IMR-90 (cell line): ENCODE results near the gene TNFAIP8L1. TPM values are rescaled to one million over a fixed set of nuclear protein-coding genes. Genes with fewer than 3 reads are reported as not detected.

Experiments
- ATAC-seq: fragments of 200-7000 bp; cut with Tn5 transposase; 2 replicates; pipeline ENCODE4 v1.9.1; 2020; ENCODE audit warnings: low read depth, mild to moderate bottlenecking, moderate library complexity
- BruUV-seq: library from RNA; stranded (reverse); fragments of 400-500 nt; replicated peaks from 2 replicates; lab custom pipeline; 2021; lab: Mats Ljungman, UMichigan
- CTCF ChIA-PET: fragments of 300-600 bp; formaldehyde crosslinking; extraction: SDS; loops from one replicate; lab custom pipeline; 2021; ENCODE audit warnings: antibody characterized with exemption; lab: Yijun Ruan, JAX
- POLR2A ChIA-PET: fragments of 300-600 bp; sonication (Branson Sonifier 250); formaldehyde crosslinking; loops from one replicate; lab custom pipeline; 2022; ENCODE audit warnings: antibody characterized with exemption; ENCODE audit not compliant: unreplicated experiment; lab: Charles Lee
- DNase-seq: peaks from one replicate; pipeline ENCODE4 v3.0.0; 2013
- H2AFZ ChIP-seq: replicated peaks from 2 replicates; pipeline ENCODE3; 2013; ENCODE audit warnings: low read length, mild to moderate bottlenecking; ENCODE audit not compliant: poor library complexity
- H2AK5ac ChIP-seq: 2 replicates; pipeline ENCODE4 v1.6.1; 2013; ENCODE audit warnings: low read depth, low read length, inconsistent platforms
- H2AK9ac ChIP-seq: replicated peaks from 2 replicates; pipeline ENCODE3; 2013; ENCODE audit warnings: mild to moderate bottlenecking, low read depth, low read length, moderate library complexity; ENCODE audit not compliant: poor library complexity
- H2BK120ac ChIP-seq: 2 replicates; pipeline ENCODE4 v1.6.1; 2013; ENCODE audit warnings: low read depth, low read length, inconsistent platforms
- H2BK15ac ChIP-seq: 3 replicates; pipeline ENCODE4 v1.6.1; 2013; ENCODE audit warnings: low read depth, low read length, inconsistent platforms
- H2BK20ac ChIP-seq: 2 replicates; pipeline ENCODE4 v1.6.1; 2013; ENCODE audit warnings: low read depth, mild to moderate bottlenecking, inconsistent platforms, low read length, moderate library complexity
- H2BK5ac ChIP-seq: 2 replicates; pipeline ENCODE4 v1.6.1; 2013; ENCODE audit warnings: mild to moderate bottlenecking, low read depth, low read length, inconsistent platforms; ENCODE audit not compliant: poor library complexity, severe bottlenecking
- H3K14ac ChIP-seq: replicated peaks from 2 replicates; pipeline ENCODE4 v1.6.1; 2013; ENCODE audit warnings: low read depth, low read length, inconsistent platforms
- H3K18ac ChIP-seq: 2 replicates; pipeline ENCODE4 v1.6.1; 2013; ENCODE audit warnings: low read depth, low read length, control low read depth
- H3K23ac ChIP-seq: 2 replicates; pipeline ENCODE4 v1.6.1; 2013; ENCODE audit warnings: low read depth, low read length, inconsistent platforms
- H3K27ac ChIP-seq: 2 replicates; pipeline ENCODE4 v1.5.1; 2013; ENCODE audit warnings: mild to moderate bottlenecking, control low read depth, low read length; ENCODE audit not compliant: insufficient read depth
- H3K27me3 ChIP-seq: 2 replicates; pipeline ENCODE4 v1.6.1; 2013; ENCODE audit warnings: low read length; ENCODE audit not compliant: control insufficient read depth, insufficient read depth
- H3K36me3 ChIP-seq: 2 replicates; pipeline ENCODE4 v1.6.1; 2013; ENCODE audit warnings: low read length, mixed read lengths; ENCODE audit not compliant: control insufficient read depth, insufficient read depth
- H3K4ac ChIP-seq: 2 replicates; pipeline ENCODE4 v1.6.1; 2013; ENCODE audit warnings: low read depth, low read length, inconsistent platforms
- H3K4me1 ChIP-seq: 2 replicates; pipeline ENCODE4 v1.6.1; 2013; ENCODE audit warnings: low read length, mixed read lengths; ENCODE audit not compliant: control insufficient read depth, insufficient read depth
- H3K4me2 ChIP-seq: 2 replicates; pipeline ENCODE4 v1.6.1; 2013; ENCODE audit warnings: low read depth, mild to moderate bottlenecking, control low read depth, low read length, moderate library complexity
- H3K4me3 ChIP-seq: 2 replicates; pipeline ENCODE4 v1.5.1; 2013; ENCODE audit warnings: low read depth, mild to moderate bottlenecking, control low read depth, low read length, moderate library complexity; ENCODE audit not compliant: insufficient read depth
- H3K56ac ChIP-seq: 2 replicates; pipeline ENCODE4 v1.6.1; 2013; ENCODE audit warnings: low read length, inconsistent platforms; ENCODE audit not compliant: insufficient read depth; ENCODE audit errors: extremely low read depth
- H3K79me1 ChIP-seq, 2 experiments: 2 replicates each; pipeline ENCODE4 v1.6.1; 2013; ENCODE audit warnings: low read length in 2 of 2, inconsistent platforms in 1 of 2, low read depth in 1 of 2
- H3K9ac ChIP-seq: 2 replicates; pipeline ENCODE4 v1.6.1; 2013; ENCODE audit warnings: low read depth, low read length, control low read depth
- H3K9me1 ChIP-seq: 2 replicates; pipeline ENCODE4 v1.6.1; 2013; ENCODE audit warnings: low read length, inconsistent platforms; ENCODE audit not compliant: insufficient read depth
- H3K9me3 ChIP-seq: 2 replicates; pipeline ENCODE4 v1.6.1; 2013; ENCODE audit warnings: low read length; ENCODE audit not compliant: control insufficient read depth, insufficient read depth
- H4K20me1 ChIP-seq: 2 replicates; pipeline ENCODE4 v1.6.1; 2013; ENCODE audit warnings: low read length, inconsistent platforms; ENCODE audit not compliant: insufficient read depth
- H4K5ac ChIP-seq: 2 replicates; pipeline ENCODE4 v1.6.1; 2013; ENCODE audit warnings: mild to moderate bottlenecking, low read depth, low read length, control low read depth
- H4K8ac ChIP-seq, 2 experiments: 2 replicates each; pipeline ENCODE4 v1.6.1; 2013; ENCODE audit warnings: low read depth in 2 of 2, low read length in 2 of 2, control low read depth in 1 of 2, inconsistent platforms in 1 of 2
- H4K91ac ChIP-seq: 2 replicates; pipeline ENCODE4 v1.6.1; 2013; ENCODE audit warnings: low read depth, low read length, inconsistent platforms; ENCODE audit not compliant: insufficient read depth
- BHLHE40 ChIP-seq: fragments of 150-350 bp; IDR thresholded peaks from 2 replicates; pipeline ENCODE4 v1.6.1; 2016; ENCODE audit warnings: mild to moderate bottlenecking, low read depth, low read length
- CEBPB ChIP-seq: IDR thresholded peaks from 2 replicates; pipeline ENCODE4 v1.6.1; 2012; ENCODE audit warnings: low read depth, low read length, improper control_type of control experiment
- CHD1 ChIP-seq: IDR thresholded peaks from 2 replicates; pipeline ENCODE4 v1.6.1; 2012; ENCODE audit warnings: low read depth, low read length, improper control_type of control experiment
- CTCF ChIP-seq: conservative IDR thresholded peaks from 2 replicates; pipeline ENCODE4 v1.5.1; 2012; ENCODE audit warnings: mild to moderate bottlenecking, low read depth, low read length, improper control_type of control experiment
- ELK1 ChIP-seq: fragments of 150-350 bp; IDR thresholded peaks from 2 replicates; pipeline ENCODE4 v1.6.1; 2016; ENCODE audit warnings: low read depth, mild to moderate bottlenecking, low read length, moderate library complexity, borderline replicate concordance
- FOS ChIP-seq: fragments of 150-350 bp; IDR thresholded peaks from 2 replicates; pipeline ENCODE4 v1.6.1; 2016; ENCODE audit warnings: low read depth, low read length
- MAZ ChIP-seq: IDR thresholded peaks from 2 replicates; pipeline ENCODE4 v1.6.1; 2012; ENCODE audit warnings: low read depth, mild to moderate bottlenecking, low read length, improper control_type of control experiment, moderate library complexity, borderline replicate concordance
- MXI1 ChIP-seq: IDR thresholded peaks from 2 replicates; pipeline ENCODE4 v1.6.1; 2012; ENCODE audit warnings: low read depth, mild to moderate bottlenecking, low read length, moderate library complexity, borderline replicate concordance
- NFE2L2 ChIP-seq: fragments of 150-350 bp; IDR thresholded peaks from 2 replicates; pipeline ENCODE4 v1.6.1; 2016; ENCODE audit warnings: low read depth, mild to moderate bottlenecking, low read length
- POLR2A ChIP-seq: IDR thresholded peaks from 2 replicates; pipeline ENCODE4 v1.6.1; 2012; ENCODE audit warnings: mild to moderate bottlenecking, low read depth, low read length
- RAD21 ChIP-seq: IDR thresholded peaks from 2 replicates; pipeline ENCODE4 v1.6.1; 2012; ENCODE audit warnings: low read length, improper control_type of control experiment
- RCOR1 ChIP-seq: IDR thresholded peaks from 2 replicates; pipeline ENCODE4 v1.6.1; 2012; ENCODE audit warnings: mild to moderate bottlenecking, low read length, improper control_type of control experiment; ENCODE audit not compliant: insufficient replicate concordance
- RFX5 ChIP-seq: IDR thresholded peaks from 2 replicates; pipeline ENCODE4 v1.8.0; 2012; ENCODE audit warnings: low read depth, mild to moderate bottlenecking, low read length, moderate library complexity
- SMC3 ChIP-seq: fragments of 150-350 bp; IDR thresholded peaks from 2 replicates; pipeline ENCODE4 v1.6.1; 2016; ENCODE audit warnings: low read depth, mild to moderate bottlenecking, antibody characterized with exemption, low read length, moderate library complexity
- USF2 ChIP-seq: fragments of 150-350 bp; IDR thresholded peaks from 2 replicates; pipeline ENCODE4 v1.6.1; 2017; ENCODE audit warnings: mild to moderate bottlenecking, antibody characterized with exemption, low read length, low read depth
- WGBS, 2 experiments: methylation state at CpG; one replicate each; pipeline versions ENCODE4 v1.1.5 to v1.1.7; 2013; ENCODE audit warnings: missing lambda C conversion rate in 2 of 2; ENCODE audit not compliant: insufficient read length in 1 of 2; ENCODE audit errors: extremely low coverage in 2 of 2; 5-methylcytosine and 5-hydroxymethylcytosine counted together
- dilution Hi-C: fragments of 300-500 bp; cut with HindIII; formaldehyde crosslinking; loops from one replicate; pipeline ENCODE4 v1.14.3; 2018; ENCODE audit warnings: low sequenced_read_pairs; ENCODE audit not compliant: unreplicated experiment
- in situ Hi-C: fragments of 300-500 bp; cut with MboI; formaldehyde crosslinking; loops from 3 replicates; pipeline ENCODE4 v1.14.3; 2019; ENCODE audit warnings: low sequenced_read_pairs, inconsistent platforms, mixed read lengths
- intact Hi-C: fragments of 100-400 bp; cut with micrococcal nuclease; formaldehyde crosslinking; loops from 2 replicates; pipeline ENCODE4 v1.10.0; 2022
- polyA plus RNA-seq, 3 experiments: library from polyadenylated mRNA; depleted of rRNA; stranded (reverse); fragments of >200 nt; gene quantifications; 2 replicates each; pipeline ENCODE4 v1.2.3, GENCODE V29; 2012; ENCODE audit warnings: low replicate concordance in 1 of 3
- total RNA-seq: library from RNA; depleted of rRNA; stranded (reverse); fragments of >200 nt; gene quantifications from 2 replicates; pipeline ENCODE4 v1.2.3, GENCODE V29; 2012

The TNFAIP8L1 gene
- total and polyA plus RNA-seq, 2 of the 4 experiments (the other 2 are of a cell fraction) = 2.5 to 6.0 TPM

- Histone ChIP-seq H3K56ac (no peak overlapping the region), H2BK5ac (no peak overlapping the region), H2AK9ac (peak overlapping the region; percentile 55), H2BK15ac (no peak overlapping the region), H3K4me3 (no peak overlapping the region), H3K4me2 (no peak overlapping the region), H3K14ac (no peak overlapping the region), H3K27ac (no peak overlapping the region), H4K8ac (no peak overlapping the region), H3K9me3 (no peaks in the 10 kb centered on the region), H2BK120ac (no peak overlapping the region), H4K91ac (no peak overlapping the region), H3K18ac (no peak overlapping the region), H3K4ac (no peak overlapping the region), H3K23ac (no peak overlapping the region), H2BK20ac (no peak overlapping the region), H3K79me1 (no peaks in the 10 kb centered on the region), H4K20me1 (no peaks in the 10 kb centered on the region), H3K4me1 (no peaks in the 10 kb centered on the region), H2AK5ac (no peak overlapping the region), H2AFZ (no peak overlapping the region), H3K36me3 (no peaks in the 10 kb centered on the region), H3K9me1 (no peaks in the 10 kb centered on the region), H3K9ac (no peak overlapping the region), H3K27me3 (peaks cover 25% of the 10 kb centered on the region), H4K5ac (no peak overlapping the region)
- TF ChIP-seq MAZ = no peak
- no peak for TF ChIP-seq SMC3
- TF ChIP-seq CHD1 = no peak
- no peak for TF ChIP-seq RCOR1
- TF ChIP-seq CTCF = no peak
- no peak for TF ChIP-seq MXI1
- no peak for TF ChIP-seq FOS
- no peak for TF ChIP-seq USF2
- no peak for TF ChIP-seq POLR2A
- TF ChIP-seq CEBPB = no peak
- TF ChIP-seq BHLHE40 = no peak
- no peak for TF ChIP-seq RAD21
- no peak for TF ChIP-seq RFX5
- TF ChIP-seq NFE2L2 = no peak
- no peak for TF ChIP-seq ELK1
- BruUV-seq = no TSS peak
- dilution Hi-C loops (no loop called here), intact Hi-C loops (no loop called here), in situ Hi-C loops (no loop called here)
- POLR2A ChIA-PET = no interaction called here
- WGBS, 2 experiments = 20% methylated on average over 1 of the region's 5 CpGs; no CpG with 5 or more reads in 1 of the 2 experiments
- ATAC-seq (no peak), DNase-seq (no peak)
- CTCF ChIA-PET = no interaction called here
Measured at GRCh38 chr19:4592445-4592844, 46.9 kb upstream of the TNFAIP8L1 start.
